ENCODE results near the gene OSER1.

OSER1 gene

GRCh38 chr20:44174996-44175765 is 35.4 kb downstream of the OSER1 start:
- DNase-seq (ENCODE audit: low spot score) = no peak

GRCh38 chr20:44173846-44174245 is 36.7 kb downstream of the OSER1 start:
- no peak for DNase-seq (ENCODE audit: low spot score)

- no peak for DNase-seq (ENCODE audit: low spot score)
Observed at GRCh38 chr20:44173116-44173515, 37.5 kb downstream of the OSER1 start.

- no peak for DNase-seq (ENCODE audit: low spot score)
Observed at GRCh38 chr20:44172572-44172950, 38.0 kb downstream of the OSER1 start.

- DNase-seq (ENCODE audit: low spot score) = no peak
Observed at GRCh38 chr20:44171775-44172571, 38.6 kb downstream of the OSER1 start.

- DNase-seq (ENCODE audit: low spot score) = no peak
Observed at GRCh38 chr20:44170816-44171410, 39.7 kb downstream of the OSER1 start.

- DNase-seq (ENCODE audit: low spot score) = no peak
Observed at GRCh38 chr20:44167736-44168135, 42.8 kb downstream of the OSER1 start.

GRCh38 chr20:44166477-44166876 is 44.1 kb downstream of the OSER1 start:
- DNase-seq (ENCODE audit: low spot score) = no peak

- no peak for DNase-seq (ENCODE audit: low spot score)
Observed at GRCh38 chr20:44166008-44166407, 44.6 kb downstream of the OSER1 start.

- DNase-seq (ENCODE audit: low spot score) = no peak
Observed at GRCh38 chr20:44160133-44160532, 50.4 kb downstream of the OSER1 start.

- DNase-seq (ENCODE audit: low spot score) = no peak
Observed at GRCh38 chr20:44159711-44160110, 50.9 kb downstream of the OSER1 start.

- no peak for DNase-seq (ENCODE audit: low spot score)
Observed at GRCh38 chr20:44159125-44159524, 51.4 kb downstream of the OSER1 start.

- DNase-seq (ENCODE audit: low spot score) = no peak
Observed at GRCh38 chr20:44157061-44157460, 53.5 kb downstream of the OSER1 start.

GRCh38 chr20:44154521-44155001 is 56.0 kb downstream of the OSER1 start:
- no peak for DNase-seq (ENCODE audit: low spot score)

GRCh38 chr20:44153636-44154043 is 56.9 kb downstream of the OSER1 start:
- no peak for DNase-seq (ENCODE audit: low spot score)

GRCh38 chr20:44151621-44152416 is 58.8 kb downstream of the OSER1 start:
- DNase-seq (ENCODE audit: low spot score) = no peak

GRCh38 chr20:44146272-44146671 is 64.3 kb downstream of the OSER1 start:
- no peak for DNase-seq (ENCODE audit: low spot score)

Measured in HuH-7 (cell line).